K562 (cell line): Measurements from ENCODE around the gene ITPR3. TPM values are rescaled to one million over a fixed set of nuclear protein-coding genes. Genes with fewer than 3 reads are reported as not detected.

ENCODE experiments used
- C11orf30 ChIP-seq: fragments of 450-650 bp; IDR thresholded peaks from 2 replicates; pipeline ENCODE4 v1.6.1; 2016; ENCODE audit warnings: low read depth, mild to moderate bottlenecking
- EHMT2 ChIP-seq: fragments of 450-650 bp; IDR thresholded peaks from 2 replicates; pipeline ENCODE4 v1.6.1; 2018; ENCODE audit warnings: antibody characterized with exemption
- NFATC3 ChIP-seq: fragments of 450-650 bp; IDR thresholded peaks from 2 replicates; pipeline ENCODE4 v1.6.1; 2017; ENCODE audit warnings: mild to moderate bottlenecking
- RBM14 ChIP-seq: fragments of 200-400 bp; formaldehyde crosslinking; IDR thresholded peaks from 2 replicates; pipeline ENCODE4 v1.6.1; 2018; ENCODE audit warnings: low read depth, mild to moderate bottlenecking, low read length, moderate library complexity, borderline replicate concordance; ENCODE audit not compliant: insufficient read depth
- SRF ChIP-seq, 2 experiments: fragments of 250-450, 450-650 bp in 1 of 2; sonication (Bioruptor Pico) in 1 of 2; sonication (generic) in 1 of 2; formaldehyde crosslinking; IDR thresholded peaks; 2 replicates each; pipeline versions ENCODE4 v1.5.0 to v1.5.1; 2020 to 2022; ENCODE audit warnings: mild to moderate bottlenecking in 1 of 2, missing genetic modification reagents in 1 of 2
- SRSF9 ChIP-seq: fragments of 200-400 bp; formaldehyde crosslinking; IDR thresholded peaks from 2 replicates; pipeline ENCODE4 v1.6.1; 2017; ENCODE audit warnings: low read depth, low read length, borderline replicate concordance
- THRAP3 ChIP-seq: fragments of 450-650 bp; IDR thresholded peaks from 2 replicates; pipeline ENCODE4 v1.6.1; 2016; ENCODE audit warnings: mild to moderate bottlenecking, inconsistent platforms, borderline replicate concordance
- ZNF12 ChIP-seq: sonication (generic); formaldehyde crosslinking; IDR thresholded peaks from 2 replicates; pipeline ENCODE4 v1.4.0; 2020; ENCODE audit warnings: mild to moderate bottlenecking, missing genetic modification reagents
- ZNF282 ChIP-seq: sonication (generic); formaldehyde crosslinking; IDR thresholded peaks from 2 replicates; pipeline ENCODE4 v1.8.1; 2023; ENCODE audit warnings: missing genetic modification reagents
- ZNF583 ChIP-seq: fragments of 250-450 bp; sonication (Bioruptor Pico); IDR thresholded peaks from 2 replicates; pipeline ENCODE4 v1.4.0; 2020
- polyA plus RNA-seq, 8 experiments: library from polyadenylated mRNA; depleted of rRNA in 4 of 8; stranded (reverse) in 5 of 8; unstranded in 3 of 8; fragments of >200 nt; fragmentation: Nextera tagmentation in 2 of 8; fragmentation: Illumina TruSeq in 1 of 8; extraction: Ambion mirVana in 2 of 8; extraction: Trizol in 1 of 8; gene quantifications; 2 replicates each; pipeline versions ENCODE4 v1.2.1 to v1.2.3, GENCODE V29; 2011 to 2014; ENCODE audit warnings: inconsistent platforms in 1 of 8, missing spikeins in 1 of 8
- total RNA-seq, 7 experiments: library from RNA; depleted of rRNA in 6 of 7; stranded (reverse); fragments of >200 nt in 6 of 7; fragmentation: Illumina TruSeq in 2 of 7; extraction: Trizol in 2 of 7; gene quantifications; 2 replicates each; pipeline versions ENCODE4 v1.2.1 to v1.2.3, GENCODE V29; 2011 to 2021; ENCODE audit warnings: low replicate concordance in 1 of 7
- TF ChIP-seq, protein P1 (sequence below): sonication (generic); formaldehyde crosslinking; IDR thresholded peaks from 2 replicates; pipeline ENCODE4 v1.9.0; 2022; ENCODE audit warnings: mild to moderate bottlenecking, missing genetic modification reagents
- TF ChIP-seq, protein P2 (sequence below): fragments of 200-800 bp; sonication (Bioruptor generic); IDR thresholded peaks from 2 replicates; pipeline ENCODE4 v1.6.1; 2017; ENCODE audit warnings: missing genetic modification characterization, missing compliant biosample characterization
- TF ChIP-seq, protein P3 (sequence below), 2 experiments: IDR thresholded peaks; 2 replicates each; pipeline ENCODE4 v1.6.1; 2012; ENCODE audit warnings: improper control_type of control experiment in 2 of 2, low read depth in 2 of 2, low read length in 2 of 2, borderline replicate concordance in 1 of 2
- TF ChIP-seq, protein P4 (sequence below): fragments of 250-450 bp; sonication (Bioruptor Pico); IDR thresholded peaks from 2 replicates; pipeline ENCODE4 v1.4.0; 2020; ENCODE audit warnings: mild to moderate bottlenecking, moderate library complexity, borderline replicate concordance
- TF ChIP-seq, protein P5 (sequence below): fragments of 450-650 bp; formaldehyde crosslinking; IDR thresholded peaks from 2 replicates; pipeline ENCODE4 v1.4.0; 2020; ENCODE audit warnings: mild to moderate bottlenecking, moderate library complexity
- TF ChIP-seq, protein P6 (sequence below): fragments of 450-650 bp; formaldehyde crosslinking; IDR thresholded peaks from 2 replicates; pipeline ENCODE4 v1.4.0; 2020; ENCODE audit warnings: mild to moderate bottlenecking, moderate library complexity
- TF ChIP-seq, protein P7 (sequence below): sonication (generic); formaldehyde crosslinking; IDR thresholded peaks from 2 replicates; pipeline ENCODE4 v1.8.0; 2022; ENCODE audit warnings: mild to moderate bottlenecking, missing genetic modification reagents

ITPR3 gene
- total and polyA plus RNA-seq, 9 of the 15 experiments (the other 6 are each of a cell fraction or from before 2014, with no cell fraction given) = 0.39 to 35.7 (median 13.2) TPM

DNA sequence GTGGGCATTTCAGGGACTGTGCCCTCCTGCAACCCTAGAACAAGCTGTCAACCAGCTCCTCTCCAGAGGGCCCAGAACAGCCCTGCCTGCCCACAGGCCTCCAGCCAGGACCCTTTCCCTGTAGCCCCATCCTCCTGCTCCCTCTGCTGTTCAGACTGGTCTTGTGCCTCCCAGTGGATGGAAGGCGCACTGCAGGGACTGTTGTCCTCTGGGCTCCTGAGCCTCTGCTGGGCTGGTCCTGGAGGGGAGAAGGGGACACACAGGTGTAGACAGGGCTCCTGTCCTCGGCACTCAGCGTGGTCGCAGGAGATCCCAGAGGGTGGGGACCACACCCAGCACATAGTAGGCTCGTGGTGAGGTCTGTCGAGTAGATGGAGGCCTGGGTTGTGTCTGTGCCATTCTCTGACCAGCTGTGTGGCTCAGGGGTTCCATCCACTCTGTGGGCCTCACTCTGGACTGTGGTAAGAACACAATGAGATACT is 11.5 kb downstream of the ITPR3 start (continued):
- TF ChIP-seq THRAP3 (no peak), SRF (CRISPR knock-in tag; IDR thresholded peaks at IDR 0.05) (no peak), NFATC3 (no peak), ZNF12 (no peak), ZNF583 (CRISPR knock-in tag) (no peak), C11orf30 (no peak), RBM14 (no peak), ZNF282 (CRISPR knock-in tag) (no peak), EHMT2 (peak; percentile 88; the same call in 1 of the 2 replicates), SRSF9 (no peak)
- TF ChIP-seq, protein P1, sequence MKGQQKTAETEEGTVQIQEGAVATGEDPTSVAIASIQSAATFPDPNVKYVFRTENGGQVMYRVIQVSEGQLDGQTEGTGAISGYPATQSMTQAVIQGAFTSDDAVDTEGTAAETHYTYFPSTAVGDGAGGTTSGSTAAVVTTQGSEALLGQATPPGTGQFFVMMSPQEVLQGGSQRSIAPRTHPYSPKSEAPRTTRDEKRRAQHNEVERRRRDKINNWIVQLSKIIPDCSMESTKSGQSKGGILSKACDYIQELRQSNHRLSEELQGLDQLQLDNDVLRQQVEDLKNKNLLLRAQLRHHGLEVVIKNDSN = peak; percentile 30; the same call in 1 of the 2 replicates
- TF ChIP-seq, protein P2, sequence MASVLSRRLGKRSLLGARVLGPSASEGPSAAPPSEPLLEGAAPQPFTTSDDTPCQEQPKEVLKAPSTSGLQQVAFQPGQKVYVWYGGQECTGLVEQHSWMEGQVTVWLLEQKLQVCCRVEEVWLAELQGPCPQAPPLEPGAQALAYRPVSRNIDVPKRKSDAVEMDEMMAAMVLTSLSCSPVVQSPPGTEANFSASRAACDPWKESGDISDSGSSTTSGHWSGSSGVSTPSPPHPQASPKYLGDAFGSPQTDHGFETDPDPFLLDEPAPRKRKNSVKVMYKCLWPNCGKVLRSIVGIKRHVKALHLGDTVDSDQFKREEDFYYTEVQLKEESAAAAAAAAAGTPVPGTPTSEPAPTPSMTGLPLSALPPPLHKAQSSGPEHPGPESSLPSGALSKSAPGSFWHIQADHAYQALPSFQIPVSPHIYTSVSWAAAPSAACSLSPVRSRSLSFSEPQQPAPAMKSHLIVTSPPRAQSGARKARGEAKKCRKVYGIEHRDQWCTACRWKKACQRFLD = no peak
- TF ChIP-seq, protein P3, sequence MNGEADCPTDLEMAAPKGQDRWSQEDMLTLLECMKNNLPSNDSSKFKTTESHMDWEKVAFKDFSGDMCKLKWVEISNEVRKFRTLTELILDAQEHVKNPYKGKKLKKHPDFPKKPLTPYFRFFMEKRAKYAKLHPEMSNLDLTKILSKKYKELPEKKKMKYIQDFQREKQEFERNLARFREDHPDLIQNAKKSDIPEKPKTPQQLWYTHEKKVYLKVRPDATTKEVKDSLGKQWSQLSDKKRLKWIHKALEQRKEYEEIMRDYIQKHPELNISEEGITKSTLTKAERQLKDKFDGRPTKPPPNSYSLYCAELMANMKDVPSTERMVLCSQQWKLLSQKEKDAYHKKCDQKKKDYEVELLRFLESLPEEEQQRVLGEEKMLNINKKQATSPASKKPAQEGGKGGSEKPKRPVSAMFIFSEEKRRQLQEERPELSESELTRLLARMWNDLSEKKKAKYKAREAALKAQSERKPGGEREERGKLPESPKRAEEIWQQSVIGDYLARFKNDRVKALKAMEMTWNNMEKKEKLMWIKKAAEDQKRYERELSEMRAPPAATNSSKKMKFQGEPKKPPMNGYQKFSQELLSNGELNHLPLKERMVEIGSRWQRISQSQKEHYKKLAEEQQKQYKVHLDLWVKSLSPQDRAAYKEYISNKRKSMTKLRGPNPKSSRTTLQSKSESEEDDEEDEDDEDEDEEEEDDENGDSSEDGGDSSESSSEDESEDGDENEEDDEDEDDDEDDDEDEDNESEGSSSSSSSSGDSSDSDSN (IDR thresholded peaks at IDR 0.05; ENCODE audit: borderline replicate concordance in 1 of 2, low read depth in 2 of 2, low read length in 2 of 2) = no peak
- TF ChIP-seq, protein P4, sequence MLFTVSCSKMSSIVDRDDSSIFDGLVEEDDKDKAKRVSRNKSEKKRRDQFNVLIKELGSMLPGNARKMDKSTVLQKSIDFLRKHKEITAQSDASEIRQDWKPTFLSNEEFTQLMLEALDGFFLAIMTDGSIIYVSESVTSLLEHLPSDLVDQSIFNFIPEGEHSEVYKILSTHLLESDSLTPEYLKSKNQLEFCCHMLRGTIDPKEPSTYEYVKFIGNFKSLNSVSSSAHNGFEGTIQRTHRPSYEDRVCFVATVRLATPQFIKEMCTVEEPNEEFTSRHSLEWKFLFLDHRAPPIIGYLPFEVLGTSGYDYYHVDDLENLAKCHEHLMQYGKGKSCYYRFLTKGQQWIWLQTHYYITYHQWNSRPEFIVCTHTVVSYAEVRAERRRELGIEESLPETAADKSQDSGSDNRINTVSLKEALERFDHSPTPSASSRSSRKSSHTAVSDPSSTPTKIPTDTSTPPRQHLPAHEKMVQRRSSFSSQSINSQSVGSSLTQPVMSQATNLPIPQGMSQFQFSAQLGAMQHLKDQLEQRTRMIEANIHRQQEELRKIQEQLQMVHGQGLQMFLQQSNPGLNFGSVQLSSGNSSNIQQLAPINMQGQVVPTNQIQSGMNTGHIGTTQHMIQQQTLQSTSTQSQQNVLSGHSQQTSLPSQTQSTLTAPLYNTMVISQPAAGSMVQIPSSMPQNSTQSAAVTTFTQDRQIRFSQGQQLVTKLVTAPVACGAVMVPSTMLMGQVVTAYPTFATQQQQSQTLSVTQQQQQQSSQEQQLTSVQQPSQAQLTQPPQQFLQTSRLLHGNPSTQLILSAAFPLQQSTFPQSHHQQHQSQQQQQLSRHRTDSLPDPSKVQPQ = no peak
- TF ChIP-seq, protein P5, sequence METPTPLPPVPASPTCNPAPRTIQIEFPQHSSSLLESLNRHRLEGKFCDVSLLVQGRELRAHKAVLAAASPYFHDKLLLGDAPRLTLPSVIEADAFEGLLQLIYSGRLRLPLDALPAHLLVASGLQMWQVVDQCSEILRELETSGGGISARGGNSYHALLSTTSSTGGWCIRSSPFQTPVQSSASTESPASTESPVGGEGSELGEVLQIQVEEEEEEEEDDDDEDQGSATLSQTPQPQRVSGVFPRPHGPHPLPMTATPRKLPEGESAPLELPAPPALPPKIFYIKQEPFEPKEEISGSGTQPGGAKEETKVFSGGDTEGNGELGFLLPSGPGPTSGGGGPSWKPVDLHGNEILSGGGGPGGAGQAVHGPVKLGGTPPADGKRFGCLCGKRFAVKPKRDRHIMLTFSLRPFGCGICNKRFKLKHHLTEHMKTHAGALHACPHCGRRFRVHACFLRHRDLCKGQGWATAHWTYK (CRISPR knock-in tag) = 0 out of 2 replicates have a peak, but pooled peaks have one; percentile 49
- TF ChIP-seq, protein P6, sequence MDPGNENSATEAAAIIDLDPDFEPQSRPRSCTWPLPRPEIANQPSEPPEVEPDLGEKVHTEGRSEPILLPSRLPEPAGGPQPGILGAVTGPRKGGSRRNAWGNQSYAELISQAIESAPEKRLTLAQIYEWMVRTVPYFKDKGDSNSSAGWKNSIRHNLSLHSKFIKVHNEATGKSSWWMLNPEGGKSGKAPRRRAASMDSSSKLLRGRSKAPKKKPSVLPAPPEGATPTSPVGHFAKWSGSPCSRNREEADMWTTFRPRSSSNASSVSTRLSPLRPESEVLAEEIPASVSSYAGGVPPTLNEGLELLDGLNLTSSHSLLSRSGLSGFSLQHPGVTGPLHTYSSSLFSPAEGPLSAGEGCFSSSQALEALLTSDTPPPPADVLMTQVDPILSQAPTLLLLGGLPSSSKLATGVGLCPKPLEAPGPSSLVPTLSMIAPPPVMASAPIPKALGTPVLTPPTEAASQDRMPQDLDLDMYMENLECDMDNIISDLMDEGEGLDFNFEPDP (CRISPR knock-in tag) = no peak
- TF ChIP-seq, protein P7, sequence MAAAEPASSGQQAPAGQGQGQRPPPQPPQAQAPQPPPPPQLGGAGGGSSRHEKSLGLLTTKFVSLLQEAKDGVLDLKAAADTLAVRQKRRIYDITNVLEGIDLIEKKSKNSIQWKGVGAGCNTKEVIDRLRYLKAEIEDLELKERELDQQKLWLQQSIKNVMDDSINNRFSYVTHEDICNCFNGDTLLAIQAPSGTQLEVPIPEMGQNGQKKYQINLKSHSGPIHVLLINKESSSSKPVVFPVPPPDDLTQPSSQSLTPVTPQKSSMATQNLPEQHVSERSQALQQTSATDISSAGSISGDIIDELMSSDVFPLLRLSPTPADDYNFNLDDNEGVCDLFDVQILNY (CRISPR knock-in tag) = no peak
